K562 (cell line): ENCODE data around the gene ZNF45. TPM values are rescaled to one million over a fixed set of nuclear protein-coding genes. Genes with fewer than 3 reads are reported as not detected.

ENCODE experiments used
- ARNT ChIP-seq, 2 experiments: fragments of 450-650 bp; IDR thresholded peaks; 2 replicates each; pipeline ENCODE4 v1.6.1; 2016; ENCODE audit warnings: mild to moderate bottlenecking in 1 of 2
- BHLHE40 ChIP-seq: IDR thresholded peaks from 2 replicates; pipeline ENCODE4 v1.6.1; 2011; ENCODE audit warnings: low read length, improper control_type of control experiment
- BRCA1 ChIP-seq, 2 experiments: fragments of 450-650 bp in 1 of 2; sonication (generic) in 1 of 2; formaldehyde crosslinking in 1 of 2; IDR thresholded peaks; 2 replicates each; pipeline versions ENCODE4 v1.5.0 to v1.6.1; 2017 to 2020; ENCODE audit warnings: mild to moderate bottlenecking in 1 of 2, missing genetic modification reagents in 1 of 2
- BRD4 ChIP-seq: fragments of 200-600 bp; sonication (generic); IDR thresholded peaks from 2 replicates; pipeline ENCODE4 v1.6.1; 2017; ENCODE audit warnings: inconsistent platforms
- FOXM1 ChIP-seq, 2 experiments: fragments of 450-650 bp in 1 of 2; sonication (generic) in 1 of 2; formaldehyde crosslinking in 1 of 2; IDR thresholded peaks; 2 replicates each; pipeline versions ENCODE4 v1.6.1 to v1.9.0; 2017 to 2022; ENCODE audit warnings: low read depth in 2 of 2, mild to moderate bottlenecking in 2 of 2, missing genetic modification reagents in 1 of 2, moderate library complexity in 1 of 2
- HDAC2 ChIP-seq: fragments of 450-650 bp; IDR thresholded peaks from 2 replicates; pipeline ENCODE4 v1.6.1; 2016; ENCODE audit warnings: mild to moderate bottlenecking
- MXI1 ChIP-seq: IDR thresholded peaks from 2 replicates; pipeline ENCODE4 v1.6.1; 2011; ENCODE audit warnings: low read depth, mild to moderate bottlenecking, improper control_type of control experiment, low read length
- PHTF2 ChIP-seq: fragments of 250-450 bp; sonication (Bioruptor Pico); IDR thresholded peaks from 2 replicates; pipeline ENCODE4 v1.5.0; 2021; ENCODE audit warnings: mild to moderate bottlenecking
- RBM14 ChIP-seq: fragments of 200-400 bp; formaldehyde crosslinking; IDR thresholded peaks from 2 replicates; pipeline ENCODE4 v1.6.1; 2018; ENCODE audit warnings: low read depth, mild to moderate bottlenecking, low read length, moderate library complexity, borderline replicate concordance; ENCODE audit not compliant: insufficient read depth
- TRIM24 ChIP-seq, 2 experiments: fragments of 450-650 bp; IDR thresholded peaks; 2 replicates each; pipeline ENCODE4 v1.6.1; 2016
- ZBTB43 ChIP-seq: sonication (generic); formaldehyde crosslinking; IDR thresholded peaks from 2 replicates; pipeline ENCODE4 v1.8.0; 2023; ENCODE audit warnings: mild to moderate bottlenecking, missing genetic modification reagents
- polyA plus RNA-seq, 8 experiments: library from polyadenylated mRNA; depleted of rRNA in 4 of 8; stranded (reverse) in 5 of 8; unstranded in 3 of 8; fragments of >200 nt; fragmentation: Nextera tagmentation in 2 of 8; fragmentation: Illumina TruSeq in 1 of 8; extraction: Ambion mirVana in 2 of 8; extraction: Trizol in 1 of 8; gene quantifications; 2 replicates each; pipeline versions ENCODE4 v1.2.1 to v1.2.3, GENCODE V29; 2011 to 2014; ENCODE audit warnings: inconsistent platforms in 1 of 8, missing spikeins in 1 of 8
- total RNA-seq, 7 experiments: library from RNA; depleted of rRNA in 6 of 7; stranded (reverse); fragments of >200 nt in 6 of 7; fragmentation: Illumina TruSeq in 2 of 7; extraction: Trizol in 2 of 7; gene quantifications; 2 replicates each; pipeline versions ENCODE4 v1.2.1 to v1.2.3, GENCODE V29; 2011 to 2021; ENCODE audit warnings: low replicate concordance in 1 of 7
- TF ChIP-seq, protein P1 (sequence below): fragments of 450-650 bp; IDR thresholded peaks from 2 replicates; pipeline ENCODE4 v1.6.1; 2016; ENCODE audit warnings: mild to moderate bottlenecking, moderate library complexity
- TF ChIP-seq, protein P2 (sequence below): fragments of 200-800 bp; sonication (Bioruptor generic); IDR thresholded peaks from 2 replicates; pipeline ENCODE4 v1.6.1; 2017; ENCODE audit warnings: missing genetic modification characterization, missing compliant biosample characterization

Gene ZNF45
- total and polyA plus RNA-seq, 9 of the 15 experiments (the other 6 are each of a cell fraction or from before 2014, with no cell fraction given), result 2.6 to 10.6 (median 9.4) TPM

DNA sequence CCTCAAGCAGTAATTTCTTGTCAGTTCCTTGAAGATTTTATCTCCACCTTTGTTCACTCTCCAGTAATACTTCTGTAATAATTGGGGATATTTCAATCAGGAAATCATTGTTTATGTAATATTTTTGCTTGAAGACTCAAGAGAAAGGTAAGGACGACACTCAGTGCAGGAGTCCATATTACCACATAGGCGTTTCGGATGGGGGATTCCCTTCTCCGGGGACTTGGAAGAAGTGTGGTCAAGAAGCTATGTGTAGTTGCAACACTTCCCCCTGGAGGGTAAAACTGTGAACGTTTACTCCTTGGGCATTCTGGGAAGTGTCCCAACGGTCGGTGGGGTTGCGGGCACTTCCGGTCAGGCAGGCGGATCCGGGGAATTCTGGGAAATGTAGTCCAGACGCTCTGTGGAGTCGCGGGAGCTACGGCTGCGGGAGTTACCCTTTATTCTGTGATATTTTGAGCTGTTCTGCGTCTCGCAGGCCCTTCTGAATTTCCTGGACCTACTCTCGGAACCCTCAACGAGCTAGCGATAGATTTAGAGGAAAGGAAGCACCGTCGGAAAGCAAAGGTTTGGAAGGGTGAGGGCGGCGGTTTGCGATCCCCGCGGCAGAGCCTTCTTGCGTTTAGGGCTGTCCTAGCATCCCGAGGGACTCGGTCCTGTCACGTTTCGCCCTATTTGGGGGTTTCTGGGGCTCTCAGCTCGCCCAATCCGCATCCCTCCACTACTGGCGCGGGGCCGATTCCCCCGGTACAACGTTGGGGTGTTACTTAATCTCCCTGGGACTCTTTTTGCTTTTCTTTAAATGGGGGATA lies 16.0 kb upstream of the ZNF45 start, which contains the start of gene ZNF221 (continued):
- TF ChIP-seq BRCA1 (IDR thresholded peaks at IDR 0.05) (no peak), BRCA1 (CRISPR knock-in tag; IDR thresholded peaks at IDR 0.05) (no peak), ARNT (IDR thresholded peaks at IDR 0.05) (peak; percentile 68 to 75; a peak in 2 of 4 replicates), FOXM1 (IDR thresholded peaks at IDR 0.05; ENCODE audit: low read depth) (peak; percentile 94), FOXM1 (CRISPR knock-in tag; IDR thresholded peaks at IDR 0.05; ENCODE audit: low read depth) (no peak), RBM14 (no peak), MXI1 (no peak), HDAC2 (no peak), BHLHE40 (0 out of 2 replicates have a peak, but pooled peaks have one; percentile 23), BRD4 (no peak), TRIM24 (IDR thresholded peaks at IDR 0.05) (peak; percentile 80 to 81), PHTF2 (CRISPR knock-in tag) (no peak), ZBTB43 (no peak)
- TF ChIP-seq, protein P1, sequence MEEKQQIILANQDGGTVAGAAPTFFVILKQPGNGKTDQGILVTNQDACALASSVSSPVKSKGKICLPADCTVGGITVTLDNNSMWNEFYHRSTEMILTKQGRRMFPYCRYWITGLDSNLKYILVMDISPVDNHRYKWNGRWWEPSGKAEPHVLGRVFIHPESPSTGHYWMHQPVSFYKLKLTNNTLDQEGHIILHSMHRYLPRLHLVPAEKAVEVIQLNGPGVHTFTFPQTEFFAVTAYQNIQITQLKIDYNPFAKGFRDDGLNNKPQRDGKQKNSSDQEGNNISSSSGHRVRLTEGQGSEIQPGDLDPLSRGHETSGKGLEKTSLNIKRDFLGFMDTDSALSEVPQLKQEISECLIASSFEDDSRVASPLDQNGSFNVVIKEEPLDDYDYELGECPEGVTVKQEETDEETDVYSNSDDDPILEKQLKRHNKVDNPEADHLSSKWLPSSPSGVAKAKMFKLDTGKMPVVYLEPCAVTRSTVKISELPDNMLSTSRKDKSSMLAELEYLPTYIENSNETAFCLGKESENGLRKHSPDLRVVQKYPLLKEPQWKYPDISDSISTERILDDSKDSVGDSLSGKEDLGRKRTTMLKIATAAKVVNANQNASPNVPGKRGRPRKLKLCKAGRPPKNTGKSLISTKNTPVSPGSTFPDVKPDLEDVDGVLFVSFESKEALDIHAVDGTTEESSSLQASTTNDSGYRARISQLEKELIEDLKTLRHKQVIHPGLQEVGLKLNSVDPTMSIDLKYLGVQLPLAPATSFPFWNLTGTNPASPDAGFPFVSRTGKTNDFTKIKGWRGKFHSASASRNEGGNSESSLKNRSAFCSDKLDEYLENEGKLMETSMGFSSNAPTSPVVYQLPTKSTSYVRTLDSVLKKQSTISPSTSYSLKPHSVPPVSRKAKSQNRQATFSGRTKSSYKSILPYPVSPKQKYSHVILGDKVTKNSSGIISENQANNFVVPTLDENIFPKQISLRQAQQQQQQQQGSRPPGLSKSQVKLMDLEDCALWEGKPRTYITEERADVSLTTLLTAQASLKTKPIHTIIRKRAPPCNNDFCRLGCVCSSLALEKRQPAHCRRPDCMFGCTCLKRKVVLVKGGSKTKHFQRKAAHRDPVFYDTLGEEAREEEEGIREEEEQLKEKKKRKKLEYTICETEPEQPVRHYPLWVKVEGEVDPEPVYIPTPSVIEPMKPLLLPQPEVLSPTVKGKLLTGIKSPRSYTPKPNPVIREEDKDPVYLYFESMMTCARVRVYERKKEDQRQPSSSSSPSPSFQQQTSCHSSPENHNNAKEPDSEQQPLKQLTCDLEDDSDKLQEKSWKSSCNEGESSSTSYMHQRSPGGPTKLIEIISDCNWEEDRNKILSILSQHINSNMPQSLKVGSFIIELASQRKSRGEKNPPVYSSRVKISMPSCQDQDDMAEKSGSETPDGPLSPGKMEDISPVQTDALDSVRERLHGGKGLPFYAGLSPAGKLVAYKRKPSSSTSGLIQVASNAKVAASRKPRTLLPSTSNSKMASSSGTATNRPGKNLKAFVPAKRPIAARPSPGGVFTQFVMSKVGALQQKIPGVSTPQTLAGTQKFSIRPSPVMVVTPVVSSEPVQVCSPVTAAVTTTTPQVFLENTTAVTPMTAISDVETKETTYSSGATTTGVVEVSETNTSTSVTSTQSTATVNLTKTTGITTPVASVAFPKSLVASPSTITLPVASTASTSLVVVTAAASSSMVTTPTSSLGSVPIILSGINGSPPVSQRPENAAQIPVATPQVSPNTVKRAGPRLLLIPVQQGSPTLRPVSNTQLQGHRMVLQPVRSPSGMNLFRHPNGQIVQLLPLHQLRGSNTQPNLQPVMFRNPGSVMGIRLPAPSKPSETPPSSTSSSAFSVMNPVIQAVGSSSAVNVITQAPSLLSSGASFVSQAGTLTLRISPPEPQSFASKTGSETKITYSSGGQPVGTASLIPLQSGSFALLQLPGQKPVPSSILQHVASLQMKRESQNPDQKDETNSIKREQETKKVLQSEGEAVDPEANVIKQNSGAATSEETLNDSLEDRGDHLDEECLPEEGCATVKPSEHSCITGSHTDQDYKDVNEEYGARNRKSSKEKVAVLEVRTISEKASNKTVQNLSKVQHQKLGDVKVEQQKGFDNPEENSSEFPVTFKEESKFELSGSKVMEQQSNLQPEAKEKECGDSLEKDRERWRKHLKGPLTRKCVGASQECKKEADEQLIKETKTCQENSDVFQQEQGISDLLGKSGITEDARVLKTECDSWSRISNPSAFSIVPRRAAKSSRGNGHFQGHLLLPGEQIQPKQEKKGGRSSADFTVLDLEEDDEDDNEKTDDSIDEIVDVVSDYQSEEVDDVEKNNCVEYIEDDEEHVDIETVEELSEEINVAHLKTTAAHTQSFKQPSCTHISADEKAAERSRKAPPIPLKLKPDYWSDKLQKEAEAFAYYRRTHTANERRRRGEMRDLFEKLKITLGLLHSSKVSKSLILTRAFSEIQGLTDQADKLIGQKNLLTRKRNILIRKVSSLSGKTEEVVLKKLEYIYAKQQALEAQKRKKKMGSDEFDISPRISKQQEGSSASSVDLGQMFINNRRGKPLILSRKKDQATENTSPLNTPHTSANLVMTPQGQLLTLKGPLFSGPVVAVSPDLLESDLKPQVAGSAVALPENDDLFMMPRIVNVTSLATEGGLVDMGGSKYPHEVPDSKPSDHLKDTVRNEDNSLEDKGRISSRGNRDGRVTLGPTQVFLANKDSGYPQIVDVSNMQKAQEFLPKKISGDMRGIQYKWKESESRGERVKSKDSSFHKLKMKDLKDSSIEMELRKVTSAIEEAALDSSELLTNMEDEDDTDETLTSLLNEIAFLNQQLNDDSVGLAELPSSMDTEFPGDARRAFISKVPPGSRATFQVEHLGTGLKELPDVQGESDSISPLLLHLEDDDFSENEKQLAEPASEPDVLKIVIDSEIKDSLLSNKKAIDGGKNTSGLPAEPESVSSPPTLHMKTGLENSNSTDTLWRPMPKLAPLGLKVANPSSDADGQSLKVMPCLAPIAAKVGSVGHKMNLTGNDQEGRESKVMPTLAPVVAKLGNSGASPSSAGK, result peak; percentile 47; the same call in 1 of the 2 replicates
- TF ChIP-seq, protein P2, sequence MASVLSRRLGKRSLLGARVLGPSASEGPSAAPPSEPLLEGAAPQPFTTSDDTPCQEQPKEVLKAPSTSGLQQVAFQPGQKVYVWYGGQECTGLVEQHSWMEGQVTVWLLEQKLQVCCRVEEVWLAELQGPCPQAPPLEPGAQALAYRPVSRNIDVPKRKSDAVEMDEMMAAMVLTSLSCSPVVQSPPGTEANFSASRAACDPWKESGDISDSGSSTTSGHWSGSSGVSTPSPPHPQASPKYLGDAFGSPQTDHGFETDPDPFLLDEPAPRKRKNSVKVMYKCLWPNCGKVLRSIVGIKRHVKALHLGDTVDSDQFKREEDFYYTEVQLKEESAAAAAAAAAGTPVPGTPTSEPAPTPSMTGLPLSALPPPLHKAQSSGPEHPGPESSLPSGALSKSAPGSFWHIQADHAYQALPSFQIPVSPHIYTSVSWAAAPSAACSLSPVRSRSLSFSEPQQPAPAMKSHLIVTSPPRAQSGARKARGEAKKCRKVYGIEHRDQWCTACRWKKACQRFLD, result 0 out of 2 replicates have a peak, but pooled peaks have one; percentile 32
